GM12864 (cell line): ENCODE data around the gene FLT4.

Source experiments
- DNase-seq: peaks from one replicate; pipeline ENCODE4 v3.0.0-alpha.2; 2011; ENCODE audit warnings: low read depth
- H3K4me3 ChIP-seq: 2 replicates; pipeline ENCODE4 v1.5.1; 2011; ENCODE audit warnings: mild to moderate bottlenecking, low read depth, low read length, control low read depth
- TF ChIP-seq, protein P1 (sequence below): IDR thresholded peaks from 2 replicates; pipeline ENCODE4 v1.5.1; 2011; ENCODE audit warnings: low read depth, mild to moderate bottlenecking, moderate library complexity, low read length, control low read depth, inconsistent platforms; ENCODE audit errors: missing control alignments

Gene FLT4

GRCh38 chr5:180595381-180596114 lies 53.9 kb downstream of the FLT4 start:
- TF ChIP-seq, protein P1, sequence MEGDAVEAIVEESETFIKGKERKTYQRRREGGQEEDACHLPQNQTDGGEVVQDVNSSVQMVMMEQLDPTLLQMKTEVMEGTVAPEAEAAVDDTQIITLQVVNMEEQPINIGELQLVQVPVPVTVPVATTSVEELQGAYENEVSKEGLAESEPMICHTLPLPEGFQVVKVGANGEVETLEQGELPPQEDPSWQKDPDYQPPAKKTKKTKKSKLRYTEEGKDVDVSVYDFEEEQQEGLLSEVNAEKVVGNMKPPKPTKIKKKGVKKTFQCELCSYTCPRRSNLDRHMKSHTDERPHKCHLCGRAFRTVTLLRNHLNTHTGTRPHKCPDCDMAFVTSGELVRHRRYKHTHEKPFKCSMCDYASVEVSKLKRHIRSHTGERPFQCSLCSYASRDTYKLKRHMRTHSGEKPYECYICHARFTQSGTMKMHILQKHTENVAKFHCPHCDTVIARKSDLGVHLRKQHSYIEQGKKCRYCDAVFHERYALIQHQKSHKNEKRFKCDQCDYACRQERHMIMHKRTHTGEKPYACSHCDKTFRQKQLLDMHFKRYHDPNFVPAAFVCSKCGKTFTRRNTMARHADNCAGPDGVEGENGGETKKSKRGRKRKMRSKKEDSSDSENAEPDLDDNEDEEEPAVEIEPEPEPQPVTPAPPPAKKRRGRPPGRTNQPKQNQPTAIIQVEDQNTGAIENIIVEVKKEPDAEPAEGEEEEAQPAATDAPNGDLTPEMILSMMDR, result no peak
- H3K4me3 ChIP-seq, result no peak overlapping the region
- DNase-seq, result no peak

GRCh38 chr5:180595046-180595379 lies 54.4 kb downstream of the FLT4 start:
- H3K4me3 ChIP-seq, result no peak overlapping the region
- TF ChIP-seq, protein P1, result no peak
- DNase-seq, result no peak

GRCh38 chr5:180594311-180595045 lies 54.9 kb downstream of the FLT4 start:
- H3K4me3 ChIP-seq, result no peak overlapping the region
- TF ChIP-seq, protein P1, result no peak
- no peak for DNase-seq

DNA sequence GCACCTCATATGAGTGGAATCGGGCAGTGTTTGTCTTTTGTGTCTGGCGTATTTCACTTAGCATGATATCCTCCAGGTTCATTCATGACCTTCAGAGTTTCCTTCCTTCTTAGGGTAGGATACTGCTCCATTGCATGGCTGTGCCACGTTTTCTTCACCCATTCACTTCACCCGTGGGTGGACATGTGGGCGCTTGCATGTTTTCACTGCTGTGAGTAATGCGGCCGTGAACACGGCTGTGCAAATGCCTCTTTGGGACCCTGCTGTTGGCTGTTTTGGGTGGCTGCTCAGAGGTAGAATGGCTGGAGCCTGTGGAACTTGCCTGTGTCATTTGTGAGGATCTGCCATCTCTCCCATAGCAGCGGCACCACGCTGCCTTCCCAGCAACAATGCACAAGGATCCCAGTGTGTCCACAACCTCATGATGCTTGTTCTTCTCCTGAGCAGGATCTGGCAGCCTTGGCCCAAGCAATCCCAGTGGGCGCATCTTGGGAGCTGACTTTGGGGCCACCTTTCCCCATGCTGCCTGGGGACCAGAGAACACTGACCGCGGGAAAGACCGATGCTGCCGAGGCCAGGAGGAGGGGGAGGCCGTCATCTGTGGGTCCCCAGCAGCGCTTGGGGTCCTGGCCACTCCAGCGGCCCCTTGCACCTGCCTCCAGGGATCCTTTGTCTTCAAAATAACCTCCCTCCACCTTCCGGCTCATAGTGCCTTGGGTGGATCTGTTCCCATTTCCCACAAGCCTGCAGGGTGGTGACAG lies 55.8 kb downstream of the FLT4 start:
- no peak overlapping the region for H3K4me3 ChIP-seq
- DNase-seq, result no peak
- TF ChIP-seq, protein P1, result no peak

- no peak for DNase-seq
- H3K4me3 ChIP-seq, result no peak overlapping the region
- TF ChIP-seq, protein P1, result no peak
Measured at GRCh38 chr5:180592176-180592575, 57.2 kb downstream of the FLT4 start.

- H3K4me3 ChIP-seq, result no peak within 1 kb of the TSS
- TF ChIP-seq, protein P1, result no peak
- DNase-seq, result no peak
Measured at GRCh38 chr5:180591311-180591887, 58.0 kb downstream of the FLT4 start, which contains the start of gene SCGB3A1. TSS of gene SCGB3A1 (minus strand) at chr5:180591499. CDS start at chr5:180591462, 37 bp downstream.
